Right atrium auricular region (tissue), 2 donors: ENCODE results near the gene PIAS2. TPM values are rescaled to one million over a fixed set of nuclear protein-coding genes. Genes with fewer than 3 reads are reported as not detected.
"Not testable (repeated sequence)": the region's sequence is repeated elsewhere in the genome, so short reads cannot be mapped to it uniquely, and the experiment has no call there.

Experiments used
- DNase-seq: peaks from one replicate; pipeline ENCODE4 v3.0.0-alpha.2; 2019; ENCODE audit warnings: low spot score
- H3K27ac ChIP-seq, 2 donors: fragments of 200-600 bp; sonication (generic); 1 replicate in 1 of 2; 2 replicates in 1 of 2; pipeline ENCODE4 v1.5.1; 2016 to 2019
- H3K27me3 ChIP-seq, 2 donors: fragments of 200-600 bp; sonication (generic); one replicate each; pipeline versions ENCODE4 v1.5.1 to v1.6.0; 2017 to 2019
- H3K36me3 ChIP-seq: fragments of 200-600 bp; sonication (generic); one replicate; pipeline ENCODE4 v1.5.1; 2016
- H3K4me1 ChIP-seq, 2 donors: fragments of 200-600 bp; sonication (generic); one replicate each; pipeline versions ENCODE4 v1.5.1 to v1.6.0; 2017 to 2019
- H3K4me3 ChIP-seq, 2 donors: fragments of 200-600 bp; sonication (generic); 1 replicate in 1 of 2; 2 replicates in 1 of 2; pipeline ENCODE4 v1.5.1; 2017 to 2019; ENCODE audit warnings: mild to moderate bottlenecking in 1 of 2, moderate library complexity in 1 of 2
- H3K9me3 ChIP-seq, 2 donors: fragments of 200-600 bp; sonication (generic); one replicate each; pipeline ENCODE4 v1.5.1; 2019
- total RNA-seq, 2 donors: library from RNA; depleted of rRNA; stranded (reverse); fragments of >200 nt; gene quantifications; one replicate each; pipeline ENCODE4 v1.1.0, GENCODE V29; 2016
- TF ChIP-seq, protein P1 (sequence below), 2 donors: fragments of 200-600 bp; sonication (generic); IDR thresholded peaks; one replicate each; pipeline ENCODE4 v1.5.1; 2019; ENCODE audit warnings: antibody characterized with exemption in 2 of 2

The PIAS2 gene, protein sequence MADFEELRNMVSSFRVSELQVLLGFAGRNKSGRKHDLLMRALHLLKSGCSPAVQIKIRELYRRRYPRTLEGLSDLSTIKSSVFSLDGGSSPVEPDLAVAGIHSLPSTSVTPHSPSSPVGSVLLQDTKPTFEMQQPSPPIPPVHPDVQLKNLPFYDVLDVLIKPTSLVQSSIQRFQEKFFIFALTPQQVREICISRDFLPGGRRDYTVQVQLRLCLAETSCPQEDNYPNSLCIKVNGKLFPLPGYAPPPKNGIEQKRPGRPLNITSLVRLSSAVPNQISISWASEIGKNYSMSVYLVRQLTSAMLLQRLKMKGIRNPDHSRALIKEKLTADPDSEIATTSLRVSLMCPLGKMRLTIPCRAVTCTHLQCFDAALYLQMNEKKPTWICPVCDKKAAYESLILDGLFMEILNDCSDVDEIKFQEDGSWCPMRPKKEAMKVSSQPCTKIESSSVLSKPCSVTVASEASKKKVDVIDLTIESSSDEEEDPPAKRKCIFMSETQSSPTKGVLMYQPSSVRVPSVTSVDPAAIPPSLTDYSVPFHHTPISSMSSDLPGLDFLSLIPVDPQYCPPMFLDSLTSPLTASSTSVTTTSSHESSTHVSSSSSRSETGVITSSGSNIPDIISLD
- total RNA-seq = 10 to 100 TPM; 14.3 to 14.9 TPM

DNA sequence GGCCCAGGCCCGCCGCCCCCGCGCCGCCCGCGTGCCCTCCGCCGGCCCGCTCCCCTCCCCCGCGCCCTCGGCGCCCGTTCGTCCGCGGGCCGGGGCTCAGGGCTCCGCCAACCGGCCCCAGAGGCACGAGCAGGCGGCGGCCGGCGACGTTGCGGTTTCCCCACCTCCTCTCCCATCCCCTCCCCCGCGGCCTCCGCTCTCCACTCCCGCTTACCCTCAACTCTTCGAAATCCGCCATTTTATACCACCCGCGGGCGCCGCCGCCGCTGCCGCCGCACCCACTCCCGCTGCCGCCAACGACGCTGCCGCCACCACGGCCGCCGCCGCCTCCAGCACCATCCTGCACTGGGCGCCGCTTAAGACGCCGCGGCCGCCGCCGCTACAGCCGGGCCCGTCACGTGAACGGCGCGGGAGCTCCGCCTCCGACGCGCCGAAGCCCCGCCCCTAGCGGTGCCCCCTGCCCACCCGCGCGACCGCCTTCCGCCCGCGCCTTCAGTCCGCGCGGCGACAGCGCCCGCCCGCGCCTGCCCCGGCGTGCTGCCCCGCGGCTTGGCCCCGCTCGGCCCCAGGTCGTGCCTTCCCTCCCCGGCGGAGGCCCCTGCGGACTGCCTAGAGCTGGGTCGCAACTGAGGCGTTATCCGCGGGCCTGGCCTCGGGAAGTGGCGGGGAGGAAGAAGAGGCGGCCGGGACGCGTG lies at the start of gene PIAS2, which contains the start of gene KATNAL2:
Gene PIAS2, minus strand, starts transcription at position 400 of the 695 bp plus-strand sequence. Its CDS starts 162 bp downstream, at position 238.
Gene KATNAL2, plus strand, starts transcription at position 495 of the 695 bp plus-strand sequence. CDS start 29,271 bp downstream, outside the sequence.
- peaks cover 0 to 32% of the 10 kb centered on the region in 2 donors for H3K4me1 ChIP-seq
- no peaks in the 10 kb centered on the region for H3K9me3 ChIP-seq
- peak within 1 kb of the TSS; percentile 88 to 90 for H3K27ac ChIP-seq
- DNase-seq = peak; percentile 69
- peak within 1 kb of the TSS; percentile 81 to 88 for H3K4me3 ChIP-seq
- H3K36me3 ChIP-seq = no peaks in the 10 kb centered on the region
- TF ChIP-seq, protein P1, sequence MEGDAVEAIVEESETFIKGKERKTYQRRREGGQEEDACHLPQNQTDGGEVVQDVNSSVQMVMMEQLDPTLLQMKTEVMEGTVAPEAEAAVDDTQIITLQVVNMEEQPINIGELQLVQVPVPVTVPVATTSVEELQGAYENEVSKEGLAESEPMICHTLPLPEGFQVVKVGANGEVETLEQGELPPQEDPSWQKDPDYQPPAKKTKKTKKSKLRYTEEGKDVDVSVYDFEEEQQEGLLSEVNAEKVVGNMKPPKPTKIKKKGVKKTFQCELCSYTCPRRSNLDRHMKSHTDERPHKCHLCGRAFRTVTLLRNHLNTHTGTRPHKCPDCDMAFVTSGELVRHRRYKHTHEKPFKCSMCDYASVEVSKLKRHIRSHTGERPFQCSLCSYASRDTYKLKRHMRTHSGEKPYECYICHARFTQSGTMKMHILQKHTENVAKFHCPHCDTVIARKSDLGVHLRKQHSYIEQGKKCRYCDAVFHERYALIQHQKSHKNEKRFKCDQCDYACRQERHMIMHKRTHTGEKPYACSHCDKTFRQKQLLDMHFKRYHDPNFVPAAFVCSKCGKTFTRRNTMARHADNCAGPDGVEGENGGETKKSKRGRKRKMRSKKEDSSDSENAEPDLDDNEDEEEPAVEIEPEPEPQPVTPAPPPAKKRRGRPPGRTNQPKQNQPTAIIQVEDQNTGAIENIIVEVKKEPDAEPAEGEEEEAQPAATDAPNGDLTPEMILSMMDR (IDR thresholded peaks at IDR 0.05) = no peak
- H3K27me3 ChIP-seq = no peaks in the 10 kb centered on the region

DNA sequence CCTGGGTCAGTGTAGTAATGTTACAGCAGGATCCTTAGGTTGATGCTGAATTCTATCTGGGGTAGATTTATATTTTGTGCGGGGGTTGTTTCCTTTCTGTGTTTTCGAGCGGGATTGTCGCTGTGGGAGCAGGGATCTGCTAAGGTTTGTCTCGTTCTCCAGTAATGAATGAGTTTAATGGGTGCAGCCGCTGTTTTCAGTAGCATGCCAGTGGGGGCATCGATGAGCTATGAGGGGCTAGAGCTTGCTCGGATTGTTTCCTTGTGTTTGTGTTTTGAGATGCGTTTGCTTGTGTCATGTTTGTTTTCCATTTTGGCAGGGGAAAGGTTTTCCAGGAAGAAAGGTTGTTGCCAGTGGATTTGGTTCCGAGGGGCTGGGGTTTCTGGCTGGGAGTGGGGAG lies 49.0 kb upstream of the PIAS2 start:
- not testable (repeated sequence) for H3K36me3 ChIP-seq, H3K9me3 ChIP-seq, H3K4me3 ChIP-seq, H3K27ac ChIP-seq, H3K4me1 ChIP-seq, DNase-seq, H3K27me3 ChIP-seq

DNA sequence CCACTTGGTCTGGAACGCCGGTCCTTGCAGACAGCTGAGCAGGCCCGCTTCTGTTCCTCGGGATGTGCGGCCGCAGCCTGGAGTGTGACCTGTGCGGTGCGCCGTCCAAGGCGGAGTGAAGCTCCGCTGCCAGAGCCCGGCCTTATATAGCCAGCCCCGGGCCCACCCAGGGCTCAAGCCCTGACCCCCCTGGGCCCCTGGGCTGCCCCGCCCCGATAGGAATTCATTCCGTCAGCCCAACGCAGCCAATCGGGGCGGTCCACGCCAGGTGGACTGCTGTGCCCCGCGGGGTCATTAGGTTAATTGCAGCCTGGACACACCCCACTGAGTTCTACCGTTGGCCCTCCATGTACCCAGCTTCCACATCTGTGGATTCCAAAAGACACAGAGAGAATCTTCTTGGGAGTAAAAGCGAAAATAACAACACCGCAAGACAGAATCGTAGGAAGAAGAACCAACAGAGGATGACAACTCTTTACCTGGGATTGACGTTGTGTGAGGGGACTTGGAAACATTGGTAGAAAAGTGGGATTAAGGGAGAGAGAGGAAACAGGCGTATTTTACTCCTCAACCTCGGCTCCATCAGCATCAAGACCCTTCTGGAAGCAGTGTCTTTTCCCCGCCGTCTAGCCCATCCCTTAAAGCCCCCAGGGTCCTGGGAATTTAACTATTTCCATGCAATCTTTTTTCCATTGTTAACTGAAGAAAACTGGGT lies 47.4 kb upstream of the PIAS2 start:
- DNase-seq, H3K27ac ChIP-seq, H3K4me3 ChIP-seq, H3K27me3 ChIP-seq, H3K4me1 ChIP-seq, H3K36me3 ChIP-seq, H3K9me3 ChIP-seq: not testable (repeated sequence)

DNA sequence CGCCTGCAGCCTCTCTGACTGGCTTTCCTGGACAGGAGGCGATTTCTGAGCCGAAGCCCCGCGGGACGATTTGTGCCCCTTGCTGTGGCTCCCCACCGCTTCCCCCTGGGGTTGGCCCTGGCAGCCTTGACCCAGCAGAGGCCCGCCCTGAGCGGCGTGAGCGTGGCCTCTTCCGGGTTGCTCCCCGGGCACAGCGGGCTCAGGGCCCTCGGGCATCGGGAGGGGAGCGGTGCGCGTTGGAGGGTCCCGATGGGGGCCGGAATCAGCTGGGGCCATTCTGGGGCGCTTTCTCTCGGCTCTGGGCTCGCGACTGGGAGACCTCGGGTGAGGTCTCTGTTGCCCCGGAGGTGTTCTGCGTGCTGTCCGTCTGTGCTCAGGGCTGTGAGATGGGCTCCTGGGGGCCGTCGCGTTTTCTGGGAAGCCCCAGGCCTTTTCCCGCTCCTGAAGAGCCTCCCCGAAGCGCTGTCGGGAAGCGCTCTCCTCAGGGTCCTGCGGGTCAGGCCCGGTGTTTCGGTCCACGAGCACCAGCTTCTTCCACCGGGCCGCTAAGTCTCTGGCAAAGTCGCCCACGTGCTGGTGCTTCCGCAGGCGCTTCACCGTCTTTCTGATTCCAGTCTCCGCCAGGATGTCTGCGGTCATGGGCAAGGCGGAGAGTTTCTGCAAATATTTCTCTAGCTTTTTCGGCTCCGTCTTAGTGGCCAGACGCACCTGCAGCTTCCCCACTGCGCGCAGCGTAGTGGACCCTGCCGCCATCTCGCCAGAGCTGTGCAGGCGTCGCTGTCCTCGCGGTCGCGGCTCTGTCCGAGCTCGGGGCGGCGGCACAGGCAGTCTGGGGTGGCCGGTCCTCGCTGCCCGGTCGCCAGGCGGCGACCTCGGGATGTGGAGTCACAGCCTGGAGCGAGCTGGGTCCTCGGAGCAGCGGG lies 46.6 kb upstream of the PIAS2 start:
- H3K4me1 ChIP-seq, H3K36me3 ChIP-seq, H3K27ac ChIP-seq, DNase-seq, H3K9me3 ChIP-seq, H3K27me3 ChIP-seq, H3K4me3 ChIP-seq: not testable (repeated sequence)

DNA sequence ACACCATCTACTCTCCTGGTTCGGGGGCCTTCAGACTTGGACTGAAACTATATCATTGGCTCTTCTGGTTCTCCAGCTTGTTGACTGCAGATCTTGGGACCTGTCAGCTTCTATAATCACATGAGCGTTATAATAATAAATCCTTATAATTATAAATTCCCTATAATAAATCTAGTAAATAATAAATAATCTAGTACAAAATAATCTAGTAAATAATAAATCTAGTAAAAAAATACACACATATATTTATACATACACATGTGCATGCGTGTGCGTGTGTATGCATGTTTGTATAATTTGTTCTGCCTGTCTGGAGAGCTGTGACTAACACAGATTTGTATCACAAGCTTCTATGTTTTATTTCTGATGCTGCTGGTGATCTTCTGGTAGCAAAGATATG lies 40.9 kb upstream of the PIAS2 start:
- no peaks in the 10 kb centered on the region for H3K36me3 ChIP-seq
- H3K27me3 ChIP-seq = no peaks in the 10 kb centered on the region
- H3K9me3 ChIP-seq = no peaks in the 10 kb centered on the region
- no peaks in the 10 kb centered on the region for H3K4me1 ChIP-seq
- H3K4me3 ChIP-seq = no peak overlapping the region
- TF ChIP-seq, protein P1 (IDR thresholded peaks at IDR 0.05) = no peak
- H3K27ac ChIP-seq = no peak overlapping the region
- DNase-seq = no peak

DNA sequence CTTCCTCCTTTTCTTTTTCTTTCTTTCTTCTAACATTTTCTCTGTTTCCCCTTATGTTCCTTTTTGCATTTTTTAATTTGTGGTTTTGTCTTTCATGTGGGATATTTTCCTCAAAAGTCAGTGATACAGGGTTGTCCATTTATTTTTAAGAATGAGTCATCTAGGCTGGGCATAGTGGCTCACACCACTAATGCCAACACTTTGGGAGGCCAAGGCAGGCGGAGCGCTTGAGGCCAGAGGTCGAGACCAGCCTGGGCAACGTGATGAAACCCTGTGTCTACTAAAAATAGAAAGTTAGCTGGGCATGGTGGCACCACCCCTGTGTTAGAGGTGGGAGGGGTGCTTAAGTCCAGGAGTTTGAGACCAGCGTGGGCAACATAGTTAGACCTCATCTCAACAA lies 35.9 kb upstream of the PIAS2 start:
- H3K4me1 ChIP-seq = no peaks in the 10 kb centered on the region
- H3K27me3 ChIP-seq = no peaks in the 10 kb centered on the region
- H3K4me3 ChIP-seq = no peak overlapping the region
- TF ChIP-seq, protein P1 (IDR thresholded peaks at IDR 0.05) = no peak
- H3K27ac ChIP-seq = no peak overlapping the region
- no peaks in the 10 kb centered on the region for H3K36me3 ChIP-seq
- no peaks in the 10 kb centered on the region for H3K9me3 ChIP-seq
- DNase-seq = no peak
